Limb (tissue), 2 donors: ENCODE data around the gene SYNGAP1.
A peak's percentile ranks its signal among the peaks of the same experiment; 100 is the strongest.

Source experiments
- DNase-seq, 2 donors: peaks; one replicate each; pipeline ENCODE4 v3.0.0-alpha.2; 2016; ENCODE audit errors: extremely low spot score in 2 of 2

SYNGAP1 gene

DNA sequence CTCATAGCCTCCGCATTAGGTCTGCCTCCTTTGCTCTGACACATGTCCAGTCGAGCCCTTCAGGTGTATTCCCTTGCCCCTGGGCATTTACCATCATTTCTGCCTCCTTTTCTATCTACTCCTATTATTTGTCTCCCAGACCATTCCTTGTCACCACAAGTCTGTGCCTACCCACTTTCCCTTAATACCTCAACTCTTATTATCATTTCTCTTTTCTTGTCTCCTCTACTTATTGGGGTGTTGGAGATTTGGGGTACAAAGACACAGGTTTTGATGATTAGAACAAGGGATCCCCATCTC, 1.4 kb downstream of the SYNGAP1 start:
- DNase-seq = no peak

- DNase-seq = no peak
Measured at GRCh38 chr6:33423777-33424176, 3.9 kb downstream of the SYNGAP1 start.

GRCh38 chr6:33424855-33425667, 5.2 kb downstream of the SYNGAP1 start:
- no peak for DNase-seq

DNA sequence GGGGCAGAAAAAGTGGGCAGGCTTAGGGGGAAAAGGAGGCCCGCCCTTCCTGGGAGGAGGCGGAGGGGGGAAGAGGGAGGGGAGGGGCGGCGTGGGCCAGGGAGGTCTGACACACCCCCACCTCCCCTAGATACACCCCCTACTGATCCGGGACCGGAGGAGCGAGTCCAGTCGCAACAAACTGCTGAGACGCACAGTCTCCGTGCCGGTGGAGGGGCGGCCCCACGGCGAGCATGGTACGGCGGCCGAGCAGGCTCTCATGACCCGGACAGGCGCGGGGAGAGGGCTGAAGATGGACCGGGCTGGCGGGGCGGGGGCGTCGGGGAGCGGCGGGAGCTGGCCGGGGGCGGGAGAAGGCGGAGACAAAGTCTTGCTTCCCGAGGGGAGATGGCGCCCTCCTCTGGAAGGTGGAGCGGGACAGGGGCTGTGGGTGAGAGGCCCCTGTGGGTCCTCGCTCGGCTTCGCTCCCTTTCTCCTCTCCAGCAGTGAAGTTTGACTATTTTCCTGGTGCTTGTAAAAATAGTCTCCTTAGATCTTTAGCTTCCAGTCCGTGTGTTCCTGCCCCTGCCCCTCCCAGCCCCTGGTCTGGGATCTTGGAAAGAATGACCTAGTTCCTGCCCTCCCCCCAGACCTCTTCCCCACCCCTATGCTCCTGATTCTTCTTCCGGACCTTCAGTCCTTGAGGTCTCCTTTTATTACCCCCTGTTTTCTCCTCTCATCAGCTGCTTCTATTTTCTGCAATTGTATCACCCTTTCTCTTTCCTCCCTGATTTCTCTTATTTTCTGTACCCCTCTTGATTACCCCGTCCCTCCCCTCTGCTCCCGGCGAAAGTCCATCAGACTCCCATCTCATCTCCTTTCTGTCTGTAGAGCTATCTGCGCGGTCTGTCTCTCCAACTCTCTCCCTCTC, 6.1 kb downstream of the SYNGAP1 start:
- DNase-seq = peak; percentile 83 to 91

- DNase-seq = peak in 1 of 2 donors; percentile 64
Measured at GRCh38 chr6:33426590-33427511, 7.0 kb downstream of the SYNGAP1 start.

DNA sequence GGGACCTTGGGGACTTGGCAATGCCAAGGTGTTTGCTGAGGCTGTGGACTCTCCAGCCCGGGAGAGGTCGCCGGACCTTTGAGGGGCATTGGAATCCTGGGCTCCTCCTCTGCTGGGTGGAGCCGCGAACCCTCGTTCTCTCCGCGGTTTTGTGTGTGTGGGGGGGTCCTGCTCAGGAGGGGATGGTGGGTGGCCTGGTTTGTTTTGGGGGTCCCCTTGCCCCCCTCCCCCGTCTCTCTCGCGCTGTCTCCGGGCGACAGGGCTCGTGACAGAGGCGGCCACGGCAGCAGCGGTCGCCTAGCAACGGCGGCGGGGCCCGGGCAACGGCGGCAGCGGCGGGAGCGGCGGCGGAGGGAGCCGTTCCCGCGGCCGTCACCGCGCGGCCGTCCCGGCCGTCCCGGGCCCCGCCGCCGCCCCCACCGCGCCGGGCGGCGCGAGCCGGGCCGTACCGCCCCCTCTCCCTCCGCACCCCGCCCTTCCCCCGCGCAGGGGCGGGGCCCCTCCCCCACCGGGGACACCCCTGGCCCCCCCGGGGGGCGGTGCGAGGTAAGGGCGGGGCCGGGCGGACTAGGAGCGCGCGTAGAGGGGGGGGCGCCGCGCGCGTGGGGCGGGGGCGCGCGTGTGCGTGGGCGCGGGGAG, 7.8 kb downstream of the SYNGAP1 start:
- peak in 1 of 2 donors; percentile 75 for DNase-seq

- DNase-seq = peak in 1 of 2 donors; percentile 56
Measured at GRCh38 chr6:33428224-33428965, 8.5 kb downstream of the SYNGAP1 start.

- no peak for DNase-seq
Measured at GRCh38 chr6:33428966-33429749, 9.3 kb downstream of the SYNGAP1 start.

DNA sequence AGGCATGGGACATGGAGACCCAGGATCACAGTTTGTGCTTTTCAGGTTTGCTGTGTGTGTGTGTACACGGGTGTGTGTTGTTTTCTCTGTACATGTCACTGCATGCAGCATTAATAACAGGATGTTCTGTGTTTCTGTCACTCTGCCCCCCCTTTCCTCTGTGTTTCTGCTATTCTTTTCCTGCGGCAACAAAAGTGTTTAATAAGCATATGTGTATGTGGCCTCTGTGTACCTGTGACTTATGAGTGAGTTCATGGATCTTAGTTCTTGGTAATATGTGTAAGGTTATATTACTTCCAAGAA, 9.8 kb downstream of the SYNGAP1 start:
- DNase-seq = no peak

DNA sequence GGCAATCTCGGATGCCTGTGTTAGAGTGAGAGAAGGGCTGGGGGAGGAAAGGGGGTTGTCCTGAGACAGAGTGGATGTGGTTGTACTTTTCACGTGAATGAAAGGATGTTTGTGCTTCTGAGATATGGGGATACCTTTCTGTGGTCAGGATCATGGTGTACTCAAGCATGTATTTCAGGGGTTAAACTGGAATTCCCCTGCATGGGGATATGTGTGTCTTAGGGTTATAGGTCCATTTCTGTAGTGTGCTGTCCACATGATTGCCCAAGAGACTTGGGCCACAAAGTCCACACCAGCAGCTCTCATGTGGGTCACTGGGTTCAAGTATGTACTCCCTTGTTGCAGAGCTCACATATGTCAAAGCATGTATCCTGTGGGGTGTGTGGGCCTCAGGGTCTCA, 10.5 kb downstream of the SYNGAP1 start:
- DNase-seq = no peak

- DNase-seq = peak; percentile 72 to 90
Measured at GRCh38 chr6:33430991-33431879, 11.4 kb downstream of the SYNGAP1 start.

DNA sequence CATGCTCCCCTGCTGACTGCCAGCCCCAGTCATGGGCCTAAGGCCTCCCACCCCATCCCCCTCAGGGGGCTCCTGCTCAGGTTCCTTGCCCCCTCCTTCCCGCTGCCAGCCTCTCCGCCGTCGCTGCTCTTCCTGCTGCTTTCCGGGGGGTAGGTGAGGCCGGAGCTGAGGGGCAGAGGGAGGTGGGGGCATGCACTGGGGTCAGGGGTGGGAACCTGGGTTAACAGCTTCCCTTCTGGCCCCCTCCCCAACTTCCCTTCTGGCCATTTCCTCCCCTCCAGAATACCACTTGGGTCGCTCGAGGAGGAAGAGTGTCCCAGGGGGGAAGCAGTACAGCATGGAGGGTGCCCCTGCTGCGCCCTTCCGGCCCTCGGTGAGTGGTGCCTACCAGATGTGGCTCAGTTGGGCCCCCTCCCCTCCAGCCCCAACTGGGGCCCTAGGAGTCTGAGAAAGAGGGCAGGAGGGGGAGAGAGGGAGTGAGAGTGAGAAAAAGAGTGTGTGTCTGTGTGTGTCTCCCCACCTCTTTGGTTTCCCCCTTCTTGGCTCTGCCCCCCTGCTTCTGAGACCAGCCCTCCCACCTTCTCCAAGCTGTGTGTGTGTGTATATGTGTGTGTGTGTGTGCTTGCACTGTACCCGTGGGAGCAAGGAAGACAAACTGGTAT, 12.1 kb downstream of the SYNGAP1 start:
- no peak for DNase-seq

GRCh38 chr6:33432546-33432945, 12.7 kb downstream of the SYNGAP1 start:
- DNase-seq = no peak

GRCh38 chr6:33433001-33433543, 13.2 kb downstream of the SYNGAP1 start:
- no peak for DNase-seq

DNA sequence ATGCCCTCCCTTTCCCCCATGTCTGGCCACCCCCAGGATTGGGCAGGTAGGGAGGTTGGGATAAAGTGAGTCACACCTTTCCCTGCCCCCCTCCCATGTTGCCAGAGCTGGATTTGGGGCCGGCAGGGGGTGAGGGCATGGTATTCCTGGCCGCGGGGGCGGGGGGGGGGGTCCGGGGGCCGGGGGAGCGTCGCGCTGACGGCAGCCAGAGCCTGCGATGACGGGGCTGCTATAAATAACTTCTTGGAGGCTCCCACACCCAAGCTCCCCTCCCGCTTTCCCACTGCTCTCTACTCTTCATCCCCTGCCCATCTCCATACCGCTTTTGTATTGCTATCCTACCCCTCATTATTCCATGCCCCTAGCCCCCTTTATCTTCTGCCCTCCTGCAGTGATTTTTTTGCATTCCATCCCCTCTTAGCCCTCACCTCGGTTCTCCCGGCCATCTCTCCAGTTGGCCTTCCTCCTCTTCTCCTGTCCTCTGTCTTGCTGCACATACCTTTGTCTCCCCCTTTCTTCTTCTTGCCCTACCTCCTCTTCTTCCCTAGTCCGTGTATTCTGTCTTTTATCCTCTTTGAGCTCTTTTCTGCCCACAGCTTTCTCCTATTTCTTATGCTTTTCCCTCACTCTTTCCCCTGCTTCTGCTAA, 13.8 kb downstream of the SYNGAP1 start:
- peak; percentile 66 to 68 for DNase-seq

GRCh38 chr6:33434961-33435360, 15.1 kb downstream of the SYNGAP1 start:
- DNase-seq = no peak

DNA sequence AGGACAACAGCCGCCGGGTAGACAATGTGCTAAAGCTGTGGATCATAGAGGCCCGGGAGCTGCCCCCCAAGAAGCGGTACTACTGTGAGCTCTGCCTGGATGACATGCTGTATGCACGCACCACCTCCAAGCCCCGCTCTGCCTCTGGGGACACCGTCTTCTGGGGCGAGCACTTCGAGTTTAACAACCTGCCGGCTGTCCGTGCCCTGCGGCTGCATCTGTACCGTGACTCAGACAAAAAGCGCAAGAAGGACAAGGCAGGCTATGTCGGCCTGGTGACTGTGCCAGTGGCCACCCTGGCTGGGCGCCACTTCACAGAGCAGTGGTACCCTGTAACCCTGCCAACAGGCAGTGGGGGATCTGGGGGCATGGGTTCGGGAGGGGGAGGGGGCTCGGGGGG, 17.8 kb downstream of the SYNGAP1 start:
- no peak for DNase-seq
